ENCODE results near the gene ARHGAP15. TPM values are rescaled to one million over a fixed set of nuclear protein-coding genes. Genes with fewer than 3 reads are reported as not detected.

The ARHGAP15 gene
- polyA plus RNA-seq, 1 donor from 2014 or later, result 190 TPM

GRCh38 chr2:143175438-143175837 is 46.2 kb downstream of the ARHGAP15 start:
- Mint-ChIP-seq H3K27me3 (no peaks in the 10 kb centered on the region), H3K4me3 (peak overlapping the region in 2 of 4 donors; percentile 19 to 82), H3K27ac (peak overlapping the region; percentile 86 to 96 (median 86)), H3K36me3 (peaks cover 3% of the 10 kb centered on the region), H3K9me3 (no peaks in the 10 kb centered on the region), H3K4me1 (peaks cover 44 to 56% (median 49%) of the 10 kb centered on the region in 3 donors)

GRCh38 chr2:143176606-143177005 is 47.4 kb downstream of the ARHGAP15 start:
- peaks cover 3% of the 10 kb centered on the region for H3K36me3 Mint-ChIP-seq
- no peaks in the 10 kb centered on the region for H3K27me3 Mint-ChIP-seq
- H3K9me3 Mint-ChIP-seq, result no peaks in the 10 kb centered on the region
- peaks cover 42 to 57% (median 49%) of the 10 kb centered on the region in 3 donors for H3K4me1 Mint-ChIP-seq
- H3K27ac Mint-ChIP-seq, result peak overlapping the region; percentile 93 to 96 (median 96)
- H3K4me3 Mint-ChIP-seq, result peak overlapping the region; percentile 85 to 92 (median 88)

- H3K36me3 Mint-ChIP-seq, result peaks cover 3% of the 10 kb centered on the region
- peaks cover 36 to 60% (median 48%) of the 10 kb centered on the region in 3 donors for H3K4me1 Mint-ChIP-seq
- no peaks in the 10 kb centered on the region for H3K9me3 Mint-ChIP-seq
- peak overlapping the region; percentile 85 to 92 (median 88) for H3K4me3 Mint-ChIP-seq
- H3K27ac Mint-ChIP-seq, result peak overlapping the region; percentile 93 to 96 (median 96)
- no peaks in the 10 kb centered on the region for H3K27me3 Mint-ChIP-seq
Observed at GRCh38 chr2:143177096-143177786, 48.0 kb downstream of the ARHGAP15 start.

GRCh38 chr2:143181494-143181893 is 52.3 kb downstream of the ARHGAP15 start:
- Mint-ChIP-seq H3K27ac (no peak overlapping the region), H3K9me3 (no peaks in the 10 kb centered on the region), H3K4me3 (no peak overlapping the region), H3K27me3 (no peaks in the 10 kb centered on the region), H3K4me1 (peaks cover 40 to 69% (median 45%) of the 10 kb centered on the region in 3 donors), H3K36me3 (peaks cover 5% of the 10 kb centered on the region)

GRCh38 chr2:143182649-143183048 is 53.4 kb downstream of the ARHGAP15 start:
- H3K36me3 Mint-ChIP-seq, result peaks cover 3% of the 10 kb centered on the region
- H3K4me3 Mint-ChIP-seq, result peak overlapping the region in 2 of 4 donors; percentile 0 to 48
- no peaks in the 10 kb centered on the region for H3K27me3 Mint-ChIP-seq
- peaks cover 34 to 66% (median 45%) of the 10 kb centered on the region in 3 donors for H3K4me1 Mint-ChIP-seq
- H3K27ac Mint-ChIP-seq, result no peak overlapping the region
- H3K9me3 Mint-ChIP-seq, result no peaks in the 10 kb centered on the region

- Mint-ChIP-seq H3K9me3 (no peaks in the 10 kb centered on the region), H3K4me3 (peak overlapping the region in 2 of 4 donors; percentile 49 to 61), H3K27ac (peak overlapping the region; percentile 2 to 86 (median 69)), H3K4me1 (peaks cover 31 to 60% (median 46%) of the 10 kb centered on the region in 3 donors), H3K27me3 (no peaks in the 10 kb centered on the region), H3K36me3 (peaks cover 3% of the 10 kb centered on the region)
Observed at GRCh38 chr2:143183804-143184463, 54.7 kb downstream of the ARHGAP15 start.

GRCh38 chr2:143186876-143187275 is 57.7 kb downstream of the ARHGAP15 start:
- no peaks in the 10 kb centered on the region for H3K9me3 Mint-ChIP-seq
- no peak overlapping the region for H3K27ac Mint-ChIP-seq
- H3K4me1 Mint-ChIP-seq, result peaks cover 27 to 45% (median 42%) of the 10 kb centered on the region in 3 donors
- no peak overlapping the region for H3K4me3 Mint-ChIP-seq
- peaks cover 3% of the 10 kb centered on the region for H3K36me3 Mint-ChIP-seq
- no peaks in the 10 kb centered on the region for H3K27me3 Mint-ChIP-seq

- no peaks in the 10 kb centered on the region for H3K36me3 Mint-ChIP-seq
- H3K27ac Mint-ChIP-seq, result no peak overlapping the region
- no peak overlapping the region for H3K4me3 Mint-ChIP-seq
Observed at GRCh38 chr2:143190431-143190830, 61.2 kb downstream of the ARHGAP15 start.

GRCh38 chr2:143192106-143192505 is 62.9 kb downstream of the ARHGAP15 start:
- H3K4me3 Mint-ChIP-seq, result no peak overlapping the region
- no peaks in the 10 kb centered on the region for H3K9me3 Mint-ChIP-seq
- H3K4me1 Mint-ChIP-seq, result peaks cover 12 to 36% (median 20%) of the 10 kb centered on the region in 3 donors
- H3K36me3 Mint-ChIP-seq, result peaks cover 2% of the 10 kb centered on the region
- H3K27me3 Mint-ChIP-seq, result no peaks in the 10 kb centered on the region
- peak overlapping the region in 2 of 3 donors; percentile 18 to 86 for H3K27ac Mint-ChIP-seq

More at GRCh38 chr2:143190431-143190830, 61.2 kb downstream of the ARHGAP15 start:
- H3K27me3 Mint-ChIP-seq, result no peaks in the 10 kb centered on the region
- no peaks in the 10 kb centered on the region for H3K9me3 Mint-ChIP-seq
- H3K4me1 Mint-ChIP-seq, result peaks cover 13 to 37% (median 28%) of the 10 kb centered on the region in 3 donors

- H3K36me3 Mint-ChIP-seq, result peaks cover 2% of the 10 kb centered on the region
- peak overlapping the region in 1 of 3 donors; percentile 86 for H3K27ac Mint-ChIP-seq
- H3K4me1 Mint-ChIP-seq, result peaks cover 8 to 30% (median 17%) of the 10 kb centered on the region in 3 donors
- no peaks in the 10 kb centered on the region for H3K27me3 Mint-ChIP-seq
- no peaks in the 10 kb centered on the region for H3K9me3 Mint-ChIP-seq
- H3K4me3 Mint-ChIP-seq, result peak overlapping the region in 1 of 4 donors; percentile 41
Observed at GRCh38 chr2:143192716-143193115, 63.5 kb downstream of the ARHGAP15 start.

- peaks cover 2% of the 10 kb centered on the region for H3K36me3 Mint-ChIP-seq
- H3K27me3 Mint-ChIP-seq, result no peaks in the 10 kb centered on the region
- peaks cover 7 to 29% (median 18%) of the 10 kb centered on the region in 3 donors for H3K4me1 Mint-ChIP-seq
- H3K4me3 Mint-ChIP-seq, result peak overlapping the region in 1 of 4 donors; percentile 41
- no peaks in the 10 kb centered on the region for H3K9me3 Mint-ChIP-seq
- H3K27ac Mint-ChIP-seq, result no peak overlapping the region
Observed at GRCh38 chr2:143193121-143193520, 63.9 kb downstream of the ARHGAP15 start.

- Mint-ChIP-seq H3K27me3 (no peaks in the 10 kb centered on the region), H3K27ac (no peak overlapping the region), H3K4me3 (no peak overlapping the region), H3K36me3 (peaks cover 4% of the 10 kb centered on the region), H3K4me1 (peaks cover 5 to 24% (median 18%) of the 10 kb centered on the region in 3 donors), H3K9me3 (no peaks in the 10 kb centered on the region)
Observed at GRCh38 chr2:143195511-143195910, 66.3 kb downstream of the ARHGAP15 start.

GRCh38 chr2:143204062-143204461 is 74.8 kb downstream of the ARHGAP15 start:
- no peak overlapping the region for H3K4me3 Mint-ChIP-seq
- H3K27ac Mint-ChIP-seq, result peak overlapping the region in 2 of 3 donors; percentile 11 to 59
- H3K27me3 Mint-ChIP-seq, result no peaks in the 10 kb centered on the region
- peaks cover 0 to 4% (median 0%) of the 10 kb centered on the region in 3 donors for H3K9me3 Mint-ChIP-seq
- peaks cover 20 to 31% (median 31%) of the 10 kb centered on the region in 3 donors for H3K4me1 Mint-ChIP-seq
- H3K36me3 Mint-ChIP-seq, result peaks cover 14% of the 10 kb centered on the region

GRCh38 chr2:143205106-143205764 is 76.0 kb downstream of the ARHGAP15 start:
- Mint-ChIP-seq H3K27ac (peak overlapping the region; percentile 6 to 80 (median 76)), H3K27me3 (no peaks in the 10 kb centered on the region), H3K4me1 (peaks cover 20 to 32% (median 31%) of the 10 kb centered on the region in 3 donors), H3K36me3 (peaks cover 16% of the 10 kb centered on the region), H3K4me3 (no peak overlapping the region), H3K9me3 (peaks cover 0 to 4% (median 0%) of the 10 kb centered on the region in 3 donors)

Measured in IgD-negative memory B cell (primary cell).